Lung (tissue), 12 donors: ENCODE results near the gene GPX4. TPM values are rescaled to one million over a fixed set of nuclear protein-coding genes. Genes with fewer than 3 reads are reported as not detected.
A peak's percentile ranks its signal among the peaks of the same experiment; 100 is the strongest.

ENCODE experiments used
- ATAC-seq: fragments of 200-7000 bp; cut with Tn5 transposase; one replicate; pipeline ENCODE4 v1.9.1; 2020; ENCODE audit warnings: moderate number of reproducible peaks; ENCODE audit not compliant: insufficient read depth, low FRiP score
- DNase-seq, 3 donors: peaks; one replicate each; pipeline ENCODE4 v3.0.0-alpha.2; 2013 to 2017
- H3K27ac ChIP-seq, 2 donors: one replicate each; pipeline ENCODE4 v1.5.1; 2013; ENCODE audit warnings: mild to moderate bottlenecking in 2 of 2, moderate library complexity in 2 of 2, control low read depth in 1 of 2, inconsistent platforms in 1 of 2, low read depth in 1 of 2, low read length in 1 of 2
- H3K27me3 ChIP-seq, 3 donors: one replicate each; pipeline ENCODE4 v1.5.1; 2013; ENCODE audit warnings: low read length in 2 of 3; ENCODE audit not compliant: control insufficient read depth in 3 of 3, insufficient read depth in 3 of 3
- H3K36me3 ChIP-seq, 4 donors: one replicate each; pipeline ENCODE4 v1.5.1; 2013; ENCODE audit warnings: low read length in 4 of 4, mild to moderate bottlenecking in 1 of 4, moderate library complexity in 1 of 4; ENCODE audit not compliant: control insufficient read depth in 4 of 4, insufficient read depth in 4 of 4
- H3K4me1 ChIP-seq, 5 donors: one replicate each; pipeline ENCODE4 v1.5.1; 2013; ENCODE audit warnings: low read length in 5 of 5, mild to moderate bottlenecking in 2 of 5, moderate library complexity in 1 of 5; ENCODE audit not compliant: control insufficient read depth in 5 of 5, insufficient read depth in 5 of 5
- H3K4me3 ChIP-seq: one replicate; pipeline ENCODE4 v1.5.1; 2013; ENCODE audit warnings: mild to moderate bottlenecking, control low read depth, moderate library complexity
- H3K9ac ChIP-seq, 2 donors: one replicate each; pipeline ENCODE4 v1.5.1; 2013; ENCODE audit warnings: low read length in 2 of 2, control low read depth in 1 of 2; ENCODE audit not compliant: insufficient read depth in 1 of 2
- H3K9me3 ChIP-seq, 4 donors: one replicate each; pipeline ENCODE4 v1.5.1; 2013; ENCODE audit warnings: low read length in 3 of 4, mild to moderate bottlenecking in 1 of 4, moderate library complexity in 1 of 4; ENCODE audit not compliant: control insufficient read depth in 4 of 4, insufficient read depth in 3 of 4
- WGBS, 2 donors: extraction: QIAGEN DNeasy Blood & Tissue Kit; methylation state at CpG; one replicate each; pipeline ENCODE4 v1.1.7; 2013; 5-methylcytosine and 5-hydroxymethylcytosine counted together
- polyA plus RNA-seq, 2 donors: library from polyadenylated mRNA; stranded (reverse); fragments of 200-250 nt; gene quantifications; one replicate each; pipeline ENCODE4 v1.2.1, GENCODE V29; 2013
- total RNA-seq, 2 donors: library from RNA; depleted of rRNA in 1 of 2; stranded (reverse); fragments of >200 nt in 1 of 2; gene quantifications; one replicate each; pipeline ENCODE4 v1.2.1, GENCODE V29; 2014 to 2021
- TF ChIP-seq, protein P1 (sequence below): IDR thresholded peaks from 2 replicates; pipeline ENCODE4 v1.5.1; 2012; ENCODE audit warnings: mild to moderate bottlenecking; ENCODE audit errors: control extremely low read depth, extremely low read depth
- donor health status: control.
- donor health status: control.
- donor health status: Bipolar disorder and iron deficiency.
- donor health status: healthy.
- donor health status: DM: yes; HTN: yes; CAD: no.

Gene GPX4
- total and polyA plus RNA-seq, 4 donors: 91.6 to 1,031 (median 466) TPM

DNA sequence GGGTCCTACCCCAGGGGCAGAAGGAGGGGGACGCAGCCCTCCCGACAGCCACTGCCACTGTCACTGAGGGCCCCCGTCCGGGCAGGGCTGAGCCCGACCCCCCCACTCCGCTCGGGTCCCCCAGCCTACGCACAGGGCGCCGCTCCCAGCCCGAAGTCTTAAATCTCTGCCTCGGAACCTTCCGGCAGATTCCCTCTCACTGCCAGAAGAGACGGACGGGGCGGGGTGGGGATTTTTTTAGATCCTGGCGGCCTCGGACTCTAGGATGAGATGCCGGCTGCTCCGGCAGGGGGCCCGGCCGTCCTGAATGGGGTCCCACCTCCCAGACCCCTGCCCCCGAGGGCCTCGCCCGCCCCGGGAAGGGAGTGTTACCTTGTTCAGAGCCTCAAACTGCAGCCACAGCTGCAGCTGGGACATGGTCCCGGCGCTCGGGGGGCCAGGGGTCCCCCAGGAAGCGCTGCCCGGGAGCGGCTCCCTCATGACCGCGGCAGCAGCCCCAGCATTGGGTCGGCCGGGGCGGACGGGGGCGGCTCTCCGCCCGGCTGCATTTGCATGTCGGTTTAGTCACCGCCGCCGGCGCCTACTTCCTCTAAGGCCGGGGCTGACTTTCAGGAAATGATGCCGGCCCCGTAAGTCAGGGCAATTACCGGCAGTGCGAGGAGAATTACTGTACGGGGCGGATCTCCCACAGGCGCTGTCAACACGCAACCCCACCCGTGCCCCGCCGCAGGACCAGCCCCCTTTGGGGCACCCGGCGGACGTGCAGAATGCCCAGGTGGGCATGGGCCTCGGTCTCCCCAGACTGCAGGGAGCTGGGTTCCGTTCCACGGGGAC is 28.1 kb downstream of the GPX4 start:
- H3K27ac ChIP-seq: peak overlapping the region; percentile 88 to 97
- H3K9ac ChIP-seq: no peak overlapping the region
- TF ChIP-seq, protein P1, sequence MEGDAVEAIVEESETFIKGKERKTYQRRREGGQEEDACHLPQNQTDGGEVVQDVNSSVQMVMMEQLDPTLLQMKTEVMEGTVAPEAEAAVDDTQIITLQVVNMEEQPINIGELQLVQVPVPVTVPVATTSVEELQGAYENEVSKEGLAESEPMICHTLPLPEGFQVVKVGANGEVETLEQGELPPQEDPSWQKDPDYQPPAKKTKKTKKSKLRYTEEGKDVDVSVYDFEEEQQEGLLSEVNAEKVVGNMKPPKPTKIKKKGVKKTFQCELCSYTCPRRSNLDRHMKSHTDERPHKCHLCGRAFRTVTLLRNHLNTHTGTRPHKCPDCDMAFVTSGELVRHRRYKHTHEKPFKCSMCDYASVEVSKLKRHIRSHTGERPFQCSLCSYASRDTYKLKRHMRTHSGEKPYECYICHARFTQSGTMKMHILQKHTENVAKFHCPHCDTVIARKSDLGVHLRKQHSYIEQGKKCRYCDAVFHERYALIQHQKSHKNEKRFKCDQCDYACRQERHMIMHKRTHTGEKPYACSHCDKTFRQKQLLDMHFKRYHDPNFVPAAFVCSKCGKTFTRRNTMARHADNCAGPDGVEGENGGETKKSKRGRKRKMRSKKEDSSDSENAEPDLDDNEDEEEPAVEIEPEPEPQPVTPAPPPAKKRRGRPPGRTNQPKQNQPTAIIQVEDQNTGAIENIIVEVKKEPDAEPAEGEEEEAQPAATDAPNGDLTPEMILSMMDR: no peak
- DNase-seq (peak; percentile 72 to 74 (median 73)), ATAC-seq (peak; percentile 67)
- H3K36me3 ChIP-seq: peaks cover 0 to 36% (median 3%) of the 10 kb centered on the region in 4 donors
- no peaks in the 10 kb centered on the region for H3K27me3 ChIP-seq
- peak overlapping the region; percentile 76 for H3K4me3 ChIP-seq
- 4 to 11% methylated on average over 63 to 64 of the region's 64 CpGs for WGBS, 2 donors
- peaks cover 0 to 36% (median 11%) of the 10 kb centered on the region in 5 donors for H3K4me1 ChIP-seq
- no peaks in the 10 kb centered on the region for H3K9me3 ChIP-seq

DNA sequence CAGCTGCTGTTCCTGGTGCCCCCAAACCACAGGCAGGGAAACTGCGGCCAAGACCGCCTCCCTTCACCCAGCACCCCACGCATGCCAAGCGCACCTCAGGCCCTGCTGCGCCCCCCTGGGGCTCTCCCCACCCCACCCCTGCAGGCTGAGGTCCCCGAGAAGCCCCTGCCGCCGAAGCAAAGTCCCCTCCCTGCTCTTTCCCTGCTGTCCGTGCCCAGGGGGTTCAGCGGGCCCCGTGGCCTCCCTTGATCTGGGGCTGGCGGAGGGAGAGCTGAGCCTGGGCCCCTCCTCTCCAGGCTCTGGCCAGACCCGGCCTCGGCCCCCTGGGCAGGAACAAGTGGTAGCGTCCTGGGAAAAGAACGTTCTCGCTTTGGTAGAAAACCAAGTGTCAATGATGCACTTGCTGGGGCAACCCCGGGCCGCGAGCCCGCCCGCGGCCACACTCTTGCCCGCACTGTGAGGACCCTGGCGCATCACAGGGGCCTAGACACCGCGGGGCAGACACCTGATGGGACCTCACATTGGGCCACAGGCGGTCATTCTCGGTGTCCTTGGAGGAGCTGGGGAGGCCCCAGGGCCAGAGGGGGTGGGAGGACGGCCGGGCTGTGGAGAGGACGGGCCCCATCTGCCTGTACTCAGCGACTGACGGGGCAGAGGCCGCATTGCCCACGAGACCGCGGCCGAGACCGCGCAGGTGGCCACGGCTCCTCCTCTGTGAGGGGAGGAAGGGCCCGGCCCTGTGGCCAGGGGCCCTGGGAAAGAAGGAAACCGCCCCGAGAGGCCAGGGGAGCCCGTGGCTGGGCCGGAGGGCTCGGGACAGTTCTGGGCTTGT is 29.0 kb downstream of the GPX4 start:
- TF ChIP-seq, protein P1: no peak
- 34 to 52% methylated on average over 46 to 48 of the region's 48 CpGs for WGBS, 2 donors
- H3K36me3 ChIP-seq: peaks cover 0 to 28% (median 0%) of the 10 kb centered on the region in 4 donors
- ATAC-seq: no peak
- no peak for DNase-seq
- peak overlapping the region; percentile 88 to 97 for H3K27ac ChIP-seq
- peaks cover 0 to 36% (median 11%) of the 10 kb centered on the region in 5 donors for H3K4me1 ChIP-seq
- no peak overlapping the region for H3K4me3 ChIP-seq
- no peaks in the 10 kb centered on the region for H3K27me3 ChIP-seq
- H3K9ac ChIP-seq: no peak overlapping the region
- no peaks in the 10 kb centered on the region for H3K9me3 ChIP-seq

DNA sequence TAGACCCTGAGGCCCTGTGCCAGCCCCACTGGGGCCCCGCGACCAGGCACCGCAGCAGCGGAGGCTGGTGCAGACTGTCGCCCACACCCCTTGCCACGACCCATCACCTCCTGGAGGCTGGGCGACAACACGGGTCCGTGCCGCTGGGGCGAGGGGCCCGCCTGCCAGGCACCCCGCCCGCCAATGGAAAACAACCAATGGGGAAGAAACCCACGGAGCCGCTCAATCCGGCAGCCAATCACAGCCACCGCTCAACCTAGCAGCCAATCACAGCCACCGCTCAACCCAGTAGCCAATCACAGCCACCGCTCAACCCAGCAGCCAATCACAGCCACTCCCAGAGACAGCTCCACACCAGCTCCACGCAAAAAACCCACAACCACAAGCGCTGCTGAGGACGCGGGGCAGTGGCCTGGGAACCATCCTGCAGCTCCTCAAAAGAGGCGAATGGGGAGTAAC is 29.7 kb downstream of the GPX4 start:
- H3K36me3 ChIP-seq: peaks cover 0 to 30% (median 0%) of the 10 kb centered on the region in 4 donors
- no peaks in the 10 kb centered on the region for H3K27me3 ChIP-seq
- H3K4me3 ChIP-seq: no peak overlapping the region
- peak; percentile 12 for ATAC-seq
- no peaks in the 10 kb centered on the region for H3K9me3 ChIP-seq
- no peak overlapping the region for H3K9ac ChIP-seq
- H3K27ac ChIP-seq: peak overlapping the region in 1 of 2 donors; percentile 97
- TF ChIP-seq, protein P1: no peak
- WGBS, 2 donors: 78 to 88% methylated on average over 25 of the region's 25 CpGs
- peaks cover 0 to 35% (median 11%) of the 10 kb centered on the region in 5 donors for H3K4me1 ChIP-seq
- no peak for DNase-seq
